Stomach (tissue), 9 donors: ENCODE measurements around the gene NAP1L4. TPM values are rescaled to one million over a fixed set of nuclear protein-coding genes. Genes with fewer than 3 reads are reported as not detected.

Experiments used
- DNase-seq, 2 donors: peaks; one replicate each; pipeline versions ENCODE4 v3.0.0 to v3.0.0-alpha.2; 2013 to 2019
- H3K27ac ChIP-seq, 5 donors: fragments of 200-600 bp in 4 of 5; sonication (generic) in 4 of 5; one replicate each; pipeline ENCODE4 v1.5.1; 2013 to 2019; ENCODE audit warnings: mild to moderate bottlenecking in 1 of 5, moderate library complexity in 1 of 5
- H3K27me3 ChIP-seq, 3 donors: fragments of 200-600 bp; sonication (generic); one replicate each; pipeline ENCODE4 v1.5.1; 2017 to 2019; ENCODE audit warnings: mixed run types in 1 of 3
- H3K36me3 ChIP-seq, 4 donors: fragments of 200-600 bp; sonication (generic); 1 replicate in 3 of 4; 2 replicates in 1 of 4; pipeline ENCODE4 v1.5.1; 2016 to 2019
- H3K4me1 ChIP-seq, 4 donors: fragments of 200-600 bp; sonication (generic); one replicate each; pipeline ENCODE4 v1.5.1; 2016 to 2019
- H3K4me3 ChIP-seq, 4 donors: fragments of 200-600 bp; sonication (generic) in 3 of 4; one replicate each; pipeline ENCODE4 v1.5.1; 2016 to 2019; ENCODE audit warnings: mild to moderate bottlenecking in 1 of 4
- H3K9me3 ChIP-seq, 4 donors: fragments of 200-600 bp; sonication (generic); one replicate each; pipeline ENCODE4 v1.5.1; 2016 to 2019
- CTCF ChIP-seq, 7 experiments: fragments of 450-650 bp in 4 of 7; fragments of 200-600 bp in 3 of 7; sonication (generic) in 3 of 7; IDR thresholded peaks; one replicate each; pipeline ENCODE4 v1.5.1; 2016 to 2019; ENCODE audit warnings: antibody characterized with exemption in 7 of 7, control low read depth in 2 of 7, mild to moderate bottlenecking in 1 of 7
- EP300 ChIP-seq: sonication (generic); formaldehyde crosslinking; IDR thresholded peaks from one replicate; pipeline ENCODE4 v1.6.1; 2017; ENCODE audit warnings: antibody characterized with exemption
- POLR2A ChIP-seq, 4 donors: fragments of 450-650 bp; IDR thresholded peaks; one replicate each; pipeline ENCODE4 v1.6.1; 2016; ENCODE audit warnings: antibody characterized with exemption in 4 of 4, control low read depth in 2 of 4, mild to moderate bottlenecking in 1 of 4, moderate library complexity in 1 of 4
- POLR2AphosphoS5 ChIP-seq, 3 donors: sonication (generic); formaldehyde crosslinking; IDR thresholded peaks; one replicate each; pipeline ENCODE4 v1.6.1; 2016; ENCODE audit warnings: antibody characterized with exemption in 3 of 3
- WGBS, 5 donors: extraction: QIAGEN DNeasy Blood & Tissue Kit in 3 of 5; methylation state at CpG; one replicate each; pipeline versions ENCODE4 v1.1.5 to v1.1.7; 2013 to 2018; 5-methylcytosine and 5-hydroxymethylcytosine counted together
- intact Hi-C: fragments of 100-400 bp; cut with DNase I; formaldehyde crosslinking; loops from one replicate; pipeline ENCODE4 v1.15.1; 2023; ENCODE audit warnings: low total_unique reads
- polyA plus RNA-seq, 3 donors: library from polyadenylated mRNA; stranded (reverse); fragments of 200-250 nt; gene quantifications; one replicate each; pipeline ENCODE4 v1.2.3, GENCODE V29; 2013
- total RNA-seq, 5 donors: library from RNA; depleted of rRNA; stranded (reverse); fragments of >200 nt; gene quantifications; one replicate each; pipeline versions ENCODE4 v1.1.0 to v1.2.3, GENCODE V29; 2014 to 2016
- donor health status: healthy with polysubstance abuse.
- donor health status: Bipolar disorder and iron deficiency.
- donor health status: healthy.

Gene NAP1L4
- total and polyA plus RNA-seq, 8 donors, result 61.3 to 438 (median 121) TPM

DNA sequence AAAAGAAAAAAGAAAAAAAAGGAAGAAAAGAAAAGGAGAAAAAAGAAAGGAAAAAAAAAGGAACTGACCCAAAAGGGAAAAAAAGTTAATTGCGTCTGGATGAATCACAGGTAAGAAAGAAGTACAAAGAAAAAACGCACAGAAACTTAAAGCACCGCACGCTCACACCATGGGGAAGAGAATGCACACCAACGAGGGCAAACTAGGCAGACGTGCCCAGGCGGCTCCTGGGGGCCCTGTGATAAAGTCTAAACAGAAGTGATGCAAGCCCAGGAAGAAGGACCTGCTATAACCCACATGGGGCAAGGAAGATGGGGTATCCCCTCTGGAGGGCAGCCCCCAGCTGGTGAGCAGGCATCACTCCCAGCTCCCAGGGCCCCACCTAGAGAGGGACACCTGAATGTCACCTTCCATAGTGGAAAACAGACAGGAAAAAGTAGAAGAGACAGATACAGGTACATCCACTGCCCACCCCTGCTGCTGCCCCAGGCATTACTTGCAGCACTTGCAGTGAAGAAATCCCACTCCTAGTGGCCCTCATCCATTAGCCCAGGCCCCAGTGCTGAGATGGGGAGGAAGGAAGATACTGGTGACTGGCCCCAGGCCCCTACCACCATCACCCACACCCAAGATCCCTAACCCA is 28.9 kb downstream of the NAP1L4 start:
- Histone ChIP-seq H3K4me3 (no peak overlapping the region), H3K9me3 (no peaks in the 10 kb centered on the region), H3K27ac (no peak overlapping the region), H3K27me3 (no peaks in the 10 kb centered on the region), H3K36me3 (peaks cover 73 to 100% (median 99%) of the 10 kb centered on the region in 4 donors), H3K4me1 (no peaks in the 10 kb centered on the region)
- intact Hi-C loops, result no loop called here
- no peak for TF ChIP-seq POLR2A (IDR thresholded peaks at IDR 0.05)
- TF ChIP-seq CTCF (IDR thresholded peaks at IDR 0.05), result no peak
- TF ChIP-seq POLR2AphosphoS5 (IDR thresholded peaks at IDR 0.05), result no peak
- TF ChIP-seq EP300, result no peak
- no peak for DNase-seq
- WGBS, 5 donors, result 68 to 85% (median 82%) methylated on average over 7 of the region's 7 CpGs

GRCh38 chr11:2961080-2961479 is 31.0 kb downstream of the NAP1L4 start:
- 64 to 80% (median 71%) methylated on average over 5 of the region's 5 CpGs for WGBS, 5 donors
- H3K4me1 ChIP-seq, result no peaks in the 10 kb centered on the region
- H3K9me3 ChIP-seq, result no peaks in the 10 kb centered on the region
- H3K36me3 ChIP-seq, result peaks cover 73 to 100% (median 99%) of the 10 kb centered on the region in 4 donors
- TF ChIP-seq CTCF (IDR thresholded peaks at IDR 0.05) (no peak), POLR2AphosphoS5 (IDR thresholded peaks at IDR 0.05) (no peak), EP300 (no peak), POLR2A (IDR thresholded peaks at IDR 0.05) (no peak)
- DNase-seq, result no peak
- H3K27ac ChIP-seq, result no peak overlapping the region
- no peak overlapping the region for H3K4me3 ChIP-seq
- no peaks in the 10 kb centered on the region for H3K27me3 ChIP-seq
- intact Hi-C loops, result no loop called here

DNA sequence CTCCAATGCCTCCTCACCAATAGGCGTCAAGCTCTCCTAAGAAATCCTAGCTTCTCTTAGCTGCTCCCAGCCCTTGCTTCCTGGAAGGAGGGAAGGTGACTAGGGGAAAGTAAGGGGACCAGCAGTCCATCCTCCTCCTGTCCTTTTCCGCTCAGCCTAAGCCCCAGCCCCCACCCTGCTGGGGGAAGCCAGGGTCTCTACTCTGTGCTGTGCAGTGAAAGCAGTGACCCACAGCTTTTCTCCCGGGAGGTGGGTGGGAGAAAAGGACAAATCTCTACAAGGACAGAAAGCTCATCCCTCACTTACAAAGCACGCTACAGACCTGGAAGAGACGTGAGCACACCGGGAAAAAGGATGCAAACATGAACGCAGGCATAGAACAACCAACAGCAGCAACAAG is 32.0 kb downstream of the NAP1L4 start:
- no peaks in the 10 kb centered on the region for H3K9me3 ChIP-seq
- 94 to 96% (median 94%) methylated on average over 7 of the region's 7 CpGs for WGBS, 5 donors
- intact Hi-C loops, result no loop called here
- peaks cover 75 to 100% (median 99%) of the 10 kb centered on the region in 4 donors for H3K36me3 ChIP-seq
- TF ChIP-seq EP300 (no peak), POLR2AphosphoS5 (IDR thresholded peaks at IDR 0.05) (no peak)
- no peak for DNase-seq
- H3K27ac ChIP-seq, result no peak overlapping the region
- H3K4me3 ChIP-seq, result no peak overlapping the region
- no peaks in the 10 kb centered on the region for H3K27me3 ChIP-seq
- H3K4me1 ChIP-seq, result no peaks in the 10 kb centered on the region

DNA sequence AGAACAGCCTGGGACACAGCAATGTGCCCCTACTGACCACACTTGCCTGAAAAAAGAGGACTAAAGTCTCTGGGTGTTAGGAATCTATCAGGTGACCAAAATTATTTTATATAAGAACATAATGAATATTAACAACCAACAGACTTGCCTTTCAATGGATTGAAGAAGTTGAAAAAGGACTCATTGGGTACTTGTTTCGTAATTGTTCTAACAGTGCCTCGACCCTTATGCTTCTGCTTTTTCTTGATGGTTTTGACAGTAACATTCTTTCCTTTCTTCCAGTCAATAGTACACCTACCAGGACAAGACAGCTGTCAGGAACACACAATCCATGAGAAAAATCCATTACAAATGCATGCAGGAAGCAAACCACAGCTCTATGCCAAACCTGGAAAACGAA is 33.9 kb downstream of the NAP1L4 start:
- intact Hi-C loops, result no loop called here
- Histone ChIP-seq H3K27me3 (no peaks in the 10 kb centered on the region), H3K27ac (no peak overlapping the region), H3K4me1 (no peaks in the 10 kb centered on the region), H3K4me3 (no peak overlapping the region), H3K9me3 (no peaks in the 10 kb centered on the region), H3K36me3 (peaks cover 77 to 100% (median 99%) of the 10 kb centered on the region in 4 donors)
- DNase-seq, result no peak
- TF ChIP-seq POLR2AphosphoS5 (IDR thresholded peaks at IDR 0.05) (no peak), EP300 (no peak), POLR2A (IDR thresholded peaks at IDR 0.05) (no peak), CTCF (IDR thresholded peaks at IDR 0.05) (no peak)
- WGBS, 5 donors, result 69 to 81% (median 72%) methylated on average over 3 of the region's 3 CpGs

- 81 to 88% (median 87%) methylated on average over 6 of the region's 6 CpGs for WGBS, 5 donors
- H3K27me3 ChIP-seq, result no peaks in the 10 kb centered on the region
- peaks cover 94 to 100% (median 100%) of the 10 kb centered on the region in 4 donors for H3K36me3 ChIP-seq
- H3K27ac ChIP-seq, result no peak overlapping the region
- no peak for DNase-seq
- intact Hi-C loops, result no loop called here
- no peaks in the 10 kb centered on the region for H3K9me3 ChIP-seq
- H3K4me1 ChIP-seq, result peaks cover 0 to 8% (median 0%) of the 10 kb centered on the region in 4 donors
- H3K4me3 ChIP-seq, result no peak overlapping the region
- TF ChIP-seq EP300 (no peak), CTCF (IDR thresholded peaks at IDR 0.05) (no peak), POLR2AphosphoS5 (IDR thresholded peaks at IDR 0.05) (no peak), POLR2A (IDR thresholded peaks at IDR 0.05) (no peak)
Measured at GRCh38 chr11:2955906-2956476, 36.1 kb downstream of the NAP1L4 start.
